Suprapubic skin (tissue), 4 donors: ENCODE measurements around the gene MAML2. TPM values are rescaled to one million over a fixed set of nuclear protein-coding genes. Genes with fewer than 3 reads are reported as not detected.

Experiments
- DNase-seq, 2 donors: peaks; one replicate each; pipeline ENCODE4 v3.0.0-alpha.2; 2019; ENCODE audit warnings: low spot score in 2 of 2
- H3K27ac ChIP-seq: fragments of 200-600 bp; sonication (generic); one replicate; pipeline ENCODE4 v1.5.1; 2019
- H3K27me3 ChIP-seq: fragments of 200-600 bp; sonication (generic); one replicate; pipeline ENCODE4 v1.5.1; 2019
- H3K36me3 ChIP-seq: fragments of 200-600 bp; sonication (generic); one replicate; pipeline ENCODE4 v1.5.1; 2019
- H3K4me1 ChIP-seq: fragments of 200-600 bp; sonication (generic); one replicate; pipeline ENCODE4 v1.5.1; 2019
- H3K4me3 ChIP-seq: fragments of 200-600 bp; sonication (generic); one replicate; pipeline ENCODE4 v1.5.1; 2019; ENCODE audit warnings: mild to moderate bottlenecking
- H3K9me3 ChIP-seq: fragments of 200-600 bp; sonication (generic); one replicate; pipeline ENCODE4 v1.5.1; 2019
- EP300 ChIP-seq: sonication (generic); formaldehyde crosslinking; IDR thresholded peaks from one replicate; pipeline ENCODE4 v1.6.1; 2017; ENCODE audit warnings: antibody characterized with exemption
- POLR2A ChIP-seq, 2 donors: fragments of 450-650 bp; IDR thresholded peaks; one replicate each; pipeline ENCODE4 v1.6.1; 2017; ENCODE audit warnings: antibody characterized with exemption in 2 of 2, mild to moderate bottlenecking in 2 of 2, moderate library complexity in 2 of 2
- POLR2AphosphoS5 ChIP-seq, 3 donors: sonication (generic); formaldehyde crosslinking; IDR thresholded peaks; one replicate each; pipeline ENCODE4 v1.6.1; 2017; ENCODE audit warnings: antibody characterized with exemption in 3 of 3
- WGBS: methylation state at CpG from one replicate; pipeline ENCODE4 v1.1.5; 2018; 5-methylcytosine and 5-hydroxymethylcytosine counted together
- total RNA-seq, 4 donors: library from RNA; depleted of rRNA; stranded (reverse); fragments of >200 nt; gene quantifications; one replicate each; pipeline ENCODE4 v1.1.0, GENCODE V29; 2016
- TF ChIP-seq, protein P1 (sequence below), 2 donors: fragments of 200-600 bp in 1 of 2; fragments of 450-650 bp in 1 of 2; sonication (generic) in 1 of 2; IDR thresholded peaks; one replicate each; pipeline ENCODE4 v1.5.1; 2016 to 2019; ENCODE audit warnings: antibody characterized with exemption in 2 of 2, mild to moderate bottlenecking in 1 of 2, moderate library complexity in 1 of 2

MAML2 gene
- total RNA-seq, 4 donors from 2014 or later: 24.9 to 44.4 (median 30.9) TPM

DNA sequence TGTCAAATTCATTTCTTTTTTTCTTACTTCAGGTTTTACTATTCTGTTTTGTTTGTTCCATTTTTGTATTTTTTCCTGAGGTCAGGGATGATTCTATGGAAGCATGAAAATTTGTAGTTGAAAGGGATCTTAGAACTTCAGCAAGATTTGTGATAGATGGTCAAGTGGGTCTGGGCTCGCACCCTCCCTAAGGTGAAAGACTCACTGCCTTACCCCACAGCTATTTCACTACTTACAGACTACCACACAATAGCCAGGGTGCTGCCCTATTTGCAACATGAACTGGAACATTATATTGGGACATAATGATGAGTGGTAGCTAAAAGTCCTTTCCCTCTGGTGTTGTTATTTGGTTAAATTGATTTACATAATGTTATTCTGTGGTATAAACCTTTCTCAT, 62.6 kb downstream of the MAML2 start:
- no peak overlapping the region for H3K4me3 ChIP-seq
- H3K36me3 ChIP-seq: no peaks in the 10 kb centered on the region
- H3K27me3 ChIP-seq: no peaks in the 10 kb centered on the region
- peaks cover 16% of the 10 kb centered on the region for H3K4me1 ChIP-seq
- H3K27ac ChIP-seq: no peak overlapping the region
- WGBS: 94% methylated on average over 1 of the region's 1 CpG
- DNase-seq: no peak
- TF ChIP-seq POLR2AphosphoS5 (IDR thresholded peaks at IDR 0.05) (no peak), POLR2A (IDR thresholded peaks at IDR 0.05) (no peak), EP300 (no peak)
- TF ChIP-seq, protein P1, sequence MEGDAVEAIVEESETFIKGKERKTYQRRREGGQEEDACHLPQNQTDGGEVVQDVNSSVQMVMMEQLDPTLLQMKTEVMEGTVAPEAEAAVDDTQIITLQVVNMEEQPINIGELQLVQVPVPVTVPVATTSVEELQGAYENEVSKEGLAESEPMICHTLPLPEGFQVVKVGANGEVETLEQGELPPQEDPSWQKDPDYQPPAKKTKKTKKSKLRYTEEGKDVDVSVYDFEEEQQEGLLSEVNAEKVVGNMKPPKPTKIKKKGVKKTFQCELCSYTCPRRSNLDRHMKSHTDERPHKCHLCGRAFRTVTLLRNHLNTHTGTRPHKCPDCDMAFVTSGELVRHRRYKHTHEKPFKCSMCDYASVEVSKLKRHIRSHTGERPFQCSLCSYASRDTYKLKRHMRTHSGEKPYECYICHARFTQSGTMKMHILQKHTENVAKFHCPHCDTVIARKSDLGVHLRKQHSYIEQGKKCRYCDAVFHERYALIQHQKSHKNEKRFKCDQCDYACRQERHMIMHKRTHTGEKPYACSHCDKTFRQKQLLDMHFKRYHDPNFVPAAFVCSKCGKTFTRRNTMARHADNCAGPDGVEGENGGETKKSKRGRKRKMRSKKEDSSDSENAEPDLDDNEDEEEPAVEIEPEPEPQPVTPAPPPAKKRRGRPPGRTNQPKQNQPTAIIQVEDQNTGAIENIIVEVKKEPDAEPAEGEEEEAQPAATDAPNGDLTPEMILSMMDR (IDR thresholded peaks at IDR 0.05): no peak
- no peaks in the 10 kb centered on the region for H3K9me3 ChIP-seq

DNA sequence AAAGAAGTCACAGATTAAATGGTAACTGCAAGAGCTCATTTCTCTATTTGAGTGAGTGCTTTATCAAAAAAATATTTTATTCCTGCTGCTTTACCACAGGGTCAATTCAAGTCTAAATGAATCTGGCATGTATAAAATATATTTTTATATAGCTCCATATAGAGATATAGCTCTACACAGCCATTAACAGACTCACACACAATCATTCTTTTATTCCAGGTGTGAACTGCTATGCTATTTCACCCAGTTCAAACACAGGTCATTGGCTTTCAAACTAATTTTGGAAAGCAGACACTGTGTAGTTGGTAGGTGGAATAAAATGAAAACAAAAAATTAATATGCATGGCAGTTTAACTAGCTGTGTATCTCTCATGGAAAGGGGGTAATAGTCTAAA, 63.1 kb downstream of the MAML2 start:
- TF ChIP-seq POLR2AphosphoS5 (IDR thresholded peaks at IDR 0.05) (no peak), POLR2A (IDR thresholded peaks at IDR 0.05) (no peak), EP300 (no peak)
- TF ChIP-seq, protein P1 (IDR thresholded peaks at IDR 0.05): no peak
- Histone ChIP-seq H3K27me3 (no peaks in the 10 kb centered on the region), H3K9me3 (no peaks in the 10 kb centered on the region), H3K27ac (no peak overlapping the region), H3K4me1 (peaks cover 16% of the 10 kb centered on the region), H3K4me3 (no peak overlapping the region), H3K36me3 (no peaks in the 10 kb centered on the region)
- no peak for DNase-seq

DNA sequence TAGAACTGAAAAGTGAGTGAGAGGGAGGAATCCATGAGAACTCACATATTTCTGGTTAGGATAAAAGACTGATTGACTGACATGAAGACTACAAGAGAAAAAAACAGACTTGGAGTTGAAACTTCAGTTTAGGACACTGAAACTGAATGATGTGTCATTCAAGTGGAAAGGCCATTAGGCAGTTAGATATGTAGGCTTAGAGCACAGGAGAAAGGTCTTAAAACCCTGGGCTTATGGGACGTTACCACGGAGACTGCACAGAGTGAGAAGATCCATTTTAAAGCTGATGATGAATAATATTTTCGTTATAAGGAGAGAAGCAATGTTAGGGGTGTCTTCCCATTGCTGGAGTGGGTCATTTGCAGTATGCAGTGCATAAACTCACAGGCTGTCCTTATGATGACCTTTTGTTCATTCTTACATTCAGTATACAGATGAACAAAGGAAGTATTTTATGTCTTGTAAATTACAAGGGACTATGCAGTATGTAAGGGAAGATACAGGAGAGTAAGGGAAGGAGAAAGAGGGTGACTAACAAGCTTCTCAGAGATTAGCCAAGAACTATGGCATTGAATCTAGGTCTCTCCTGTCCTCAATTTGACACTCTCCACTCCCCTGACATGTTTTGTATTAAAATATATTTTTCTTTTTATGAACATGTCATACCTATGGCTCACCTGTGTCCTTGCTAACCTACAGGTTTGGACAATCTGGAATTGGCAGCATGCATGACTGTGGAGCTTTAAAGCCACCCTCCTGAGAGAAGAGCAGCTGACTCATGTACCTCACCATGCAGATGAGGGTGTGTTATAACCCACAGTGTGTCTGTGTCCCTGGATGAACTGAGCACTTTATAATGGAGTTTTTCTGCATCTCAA, 63.7 kb downstream of the MAML2 start:
- no peaks in the 10 kb centered on the region for H3K9me3 ChIP-seq
- peaks cover 16% of the 10 kb centered on the region for H3K4me1 ChIP-seq
- no peaks in the 10 kb centered on the region for H3K36me3 ChIP-seq
- no peak overlapping the region for H3K4me3 ChIP-seq
- DNase-seq: no peak
- no peaks in the 10 kb centered on the region for H3K27me3 ChIP-seq
- no peak overlapping the region for H3K27ac ChIP-seq
- WGBS: 83% methylated on average over 3 of the region's 3 CpGs
- TF ChIP-seq POLR2A (IDR thresholded peaks at IDR 0.05) (no peak), POLR2AphosphoS5 (IDR thresholded peaks at IDR 0.05) (no peak), EP300 (no peak)
- TF ChIP-seq, protein P1 (IDR thresholded peaks at IDR 0.05): no peak

DNA sequence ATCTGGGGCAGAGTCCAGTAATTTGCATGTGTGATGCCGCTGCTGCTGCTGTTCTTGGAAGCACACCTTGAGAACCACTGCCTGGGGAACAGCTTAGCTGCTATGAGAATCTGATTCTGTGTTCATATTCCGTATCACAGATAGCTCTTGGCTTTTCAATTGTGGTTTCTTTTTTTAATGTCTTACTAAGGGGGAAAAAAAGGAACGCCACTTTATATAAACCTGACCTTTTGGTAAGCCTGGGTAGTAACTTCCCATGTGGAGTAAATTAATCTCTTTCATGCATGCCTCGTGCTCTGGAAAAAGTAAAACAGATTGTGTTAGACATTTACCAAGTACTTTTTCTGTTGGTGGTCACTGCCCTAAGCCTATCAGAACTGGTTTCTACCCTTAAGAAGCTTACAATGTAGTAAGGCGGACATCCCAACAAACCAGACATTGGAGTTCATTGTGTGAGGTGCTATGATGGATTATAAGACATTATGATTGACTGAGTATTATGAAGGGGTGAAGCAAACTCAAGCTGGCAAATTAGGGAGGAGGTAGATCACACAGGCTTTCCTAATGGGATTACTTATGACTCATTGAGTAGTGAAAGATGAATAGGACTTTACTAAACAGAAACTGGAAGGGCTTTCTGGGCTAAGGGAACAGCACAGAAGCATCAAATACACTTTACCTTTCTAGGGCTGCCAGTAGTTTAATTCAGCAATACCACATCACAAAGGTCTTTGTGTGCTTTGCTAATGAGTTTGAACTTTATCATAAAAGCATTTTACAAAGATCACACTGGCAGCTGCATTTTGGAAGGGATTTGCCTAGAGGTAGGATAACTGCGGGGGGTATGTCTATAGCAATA, 64.7 kb downstream of the MAML2 start:
- Histone ChIP-seq H3K9me3 (no peaks in the 10 kb centered on the region), H3K4me3 (no peak overlapping the region), H3K36me3 (no peaks in the 10 kb centered on the region), H3K27ac (no peak overlapping the region), H3K4me1 (peaks cover 19% of the 10 kb centered on the region), H3K27me3 (no peaks in the 10 kb centered on the region)
- TF ChIP-seq, protein P1 (IDR thresholded peaks at IDR 0.05): no peak
- TF ChIP-seq POLR2AphosphoS5 (IDR thresholded peaks at IDR 0.05) (no peak), EP300 (no peak), POLR2A (IDR thresholded peaks at IDR 0.05) (no peak)
- DNase-seq: no peak
- WGBS: 74% methylated on average over 6 of the region's 6 CpGs

GRCh38 chr11:96277696-96278038, 65.3 kb downstream of the MAML2 start:
- no peak for TF ChIP-seq EP300
- no peak for TF ChIP-seq POLR2A (IDR thresholded peaks at IDR 0.05)
- TF ChIP-seq, protein P1 (IDR thresholded peaks at IDR 0.05): no peak
- TF ChIP-seq POLR2AphosphoS5 (IDR thresholded peaks at IDR 0.05): no peak
- Histone ChIP-seq H3K9me3 (no peaks in the 10 kb centered on the region), H3K4me1 (peaks cover 25% of the 10 kb centered on the region), H3K27ac (no peak overlapping the region), H3K36me3 (no peaks in the 10 kb centered on the region), H3K4me3 (no peak overlapping the region), H3K27me3 (no peaks in the 10 kb centered on the region)
- DNase-seq: no peak
